Measurements from ENCODE around the gene CNGB1. TPM values are rescaled to one million over a fixed set of nuclear protein-coding genes. Genes with fewer than 3 reads are reported as not detected.

Gene CNGB1
- polyA plus RNA-seq, 2 of the 4 experiments (the other 2 are of a cell fraction): 0.23 to 0.39 TPM

- H3K4me2 ChIP-seq: no peak overlapping the region
- ChIA-PET POLR2A (no interaction called here), CTCF (interaction anchor here (0.9 to 1.3 kb wide), 2 partner anchors 9 to 19 kb away, joined by 3 to 5 read pairs; no protein-coding TSS in a partner anchor)
- TF ChIP-seq RARB (CRISPR knock-in tag; IDR thresholded peaks at IDR 0.05) (no peak), MAFK (IDR thresholded peaks at IDR 0.05; ENCODE audit: partially characterized antibody) (no peak), GATA3 (IDR thresholded peaks at IDR 0.05; ENCODE audit: borderline replicate concordance) (no peak), KDM1A (IDR thresholded peaks at IDR 0.05; ENCODE audit: low read depth) (no peak), ZC3H11A (IDR thresholded peaks at IDR 0.05) (no peak), CEBPB (IDR thresholded peaks at IDR 0.05) (no peak), PBX3 (IDR thresholded peaks at IDR 0.05) (no peak), ZNF302 (CRISPR knock-in tag; IDR thresholded peaks at IDR 0.05) (no peak), HES2 (IDR thresholded peaks at IDR 0.05) (no peak), HDAC2 (IDR thresholded peaks at IDR 0.05) (no peak), NPAS2 (CRISPR knock-in tag; IDR thresholded peaks at IDR 0.05; ENCODE audit: borderline replicate concordance) (no peak), ZFP36 (IDR thresholded peaks at IDR 0.05; ENCODE audit: borderline replicate concordance, partially characterized antibody) (no peak), RAD21 (conservative IDR thresholded peaks at IDR 0.05 in 1 of 2, IDR thresholded peaks at IDR 0.05 in 1 of 2) (no peak), MAZ (IDR thresholded peaks at IDR 0.05; ENCODE audit: borderline replicate concordance, low read depth, low read length) (no peak), CHD4 (IDR thresholded peaks at IDR 0.05; ENCODE audit: borderline replicate concordance) (no peak)
- FAIRE-seq: no peak
- H3K4me3 ChIP-seq: no peak overlapping the region
- DNase-seq (ENCODE audit: low read depth in 1 of 2, low spot score in 1 of 2): no peak
- ATAC-seq: no peak
- H3K9me3 ChIP-seq: no peaks in the 10 kb centered on the region
- 91% methylated on average over 10 of the region's 10 CpGs for WGBS (ENCODE audit: missing lambda C conversion rate)
- H3K4me1 ChIP-seq: peaks cover 22% of the 10 kb centered on the region; the same call in 2 of the 3 replicates
- H3K27ac ChIP-seq: no peak overlapping the region
These were observed 126.4 kb downstream of the CNGB1 start for GRCh38 chr16:57844416-57845030.

GRCh38 chr16:57843400-57843799 is 127.5 kb downstream of the CNGB1 start:
- FAIRE-seq: no peak
- WGBS (ENCODE audit: missing lambda C conversion rate): 86% methylated on average over 1 of the region's 1 CpG
- Histone ChIP-seq H3K27ac (peak overlapping the region in 1 of 2 experiments; percentile 33; a peak in 2 of 6 replicates), H3K4me2 (no peak overlapping the region), H3K4me3 (no peak overlapping the region), H3K9me3 (no peaks in the 10 kb centered on the region), H3K4me1 (peaks cover 22% of the 10 kb centered on the region; the same call in 2 of the 3 replicates)
- CTCF ChIA-PET: interaction anchor here (1.1 kb wide), 2 partner anchors 15 to 41 kb away, joined by 4 read pairs; partner anchors contain the start of gene KIFC3
- TF ChIP-seq HDAC2 (IDR thresholded peaks at IDR 0.05) (no peak), FOSB (CRISPR knock-in tag; IDR thresholded peaks at IDR 0.05) (no peak), HOXA7 (CRISPR knock-in tag; IDR thresholded peaks at IDR 0.05) (no peak), E2F6 (IDR thresholded peaks at IDR 0.05; ENCODE audit: borderline replicate concordance, low read depth) (no peak), ZNF302 (CRISPR knock-in tag; IDR thresholded peaks at IDR 0.05) (no peak), SREBF2 (IDR thresholded peaks at IDR 0.05) (no peak), HOXB5 (CRISPR knock-in tag; IDR thresholded peaks at IDR 0.05) (no peak), KDM1A (IDR thresholded peaks at IDR 0.05; ENCODE audit: low read depth) (no peak), FOXS1 (CRISPR knock-in tag; IDR thresholded peaks at IDR 0.05) (no peak), BCL3 (IDR thresholded peaks at IDR 0.05) (no peak), POLR2A (IDR thresholded peaks at IDR 0.05; ENCODE audit: low read length) (no peak)
- POLR2A ChIA-PET: no interaction called here
- no peak for DNase-seq (ENCODE audit: low read depth in 1 of 2, low spot score in 1 of 2)
- no peak for ATAC-seq
